T1000 (cell line): ENCODE results near the gene ARMC2.
"Not testable (repeated sequence)": the region's sequence is repeated elsewhere in the genome, so short reads cannot be mapped to it uniquely, and the experiment has no call there.

ENCODE experiments used
- DNase-seq: peaks from one replicate; lab custom pipeline; 2025; ENCODE audit warnings: mixed read lengths; lab: John Stamatoyannopoulos, UW

Gene ARMC2

GRCh38 chr6:108870357-108870756 lies 22.1 kb downstream of the ARMC2 start:
- DNase-seq = no peak

DNA sequence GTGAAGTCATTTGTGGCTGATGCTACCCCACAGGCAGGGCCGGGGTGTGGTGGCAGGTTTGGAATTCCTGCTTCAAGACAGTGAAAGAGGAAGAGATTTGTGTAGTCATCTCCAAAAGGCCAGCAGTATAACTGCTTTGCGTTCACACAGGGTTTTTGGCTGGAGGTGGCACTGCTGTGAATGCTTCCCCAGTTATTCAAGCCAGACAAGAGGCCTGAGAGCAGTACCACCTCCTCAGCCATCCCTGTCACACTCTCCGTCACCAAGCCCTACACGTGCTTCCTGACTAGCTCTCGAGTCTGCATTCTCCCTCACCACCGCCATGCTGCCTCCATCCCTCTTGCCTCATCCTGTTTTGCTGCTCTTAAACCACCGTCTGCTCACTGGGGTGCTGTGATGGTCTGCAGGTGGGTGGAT lies 23.9 kb downstream of the ARMC2 start:
- DNase-seq = no peak

GRCh38 chr6:108872575-108872974 lies 24.4 kb downstream of the ARMC2 start:
- DNase-seq = no peak

DNA sequence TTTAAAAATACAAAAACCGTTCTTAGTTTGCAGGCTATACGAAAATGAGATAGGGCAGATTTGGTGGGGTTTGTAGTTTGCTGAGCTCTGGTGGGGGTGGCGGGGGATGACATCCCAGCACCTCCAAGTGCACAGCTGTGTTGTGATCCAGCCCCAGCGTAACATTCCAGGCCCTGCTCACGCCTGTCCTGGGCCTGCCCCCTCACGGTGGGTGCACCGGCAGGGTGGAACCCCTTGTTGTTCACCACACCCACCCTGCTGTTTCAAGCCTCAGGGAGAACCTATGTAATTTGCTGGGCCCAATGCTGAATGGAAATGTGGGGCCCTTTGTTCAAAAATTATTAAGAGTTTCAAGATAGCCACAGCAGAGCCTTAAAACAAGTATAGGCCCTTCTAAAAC lies 25.0 kb downstream of the ARMC2 start:
- DNase-seq = no peak

GRCh38 chr6:108873971-108874370 lies 25.7 kb downstream of the ARMC2 start:
- no peak for DNase-seq

DNA sequence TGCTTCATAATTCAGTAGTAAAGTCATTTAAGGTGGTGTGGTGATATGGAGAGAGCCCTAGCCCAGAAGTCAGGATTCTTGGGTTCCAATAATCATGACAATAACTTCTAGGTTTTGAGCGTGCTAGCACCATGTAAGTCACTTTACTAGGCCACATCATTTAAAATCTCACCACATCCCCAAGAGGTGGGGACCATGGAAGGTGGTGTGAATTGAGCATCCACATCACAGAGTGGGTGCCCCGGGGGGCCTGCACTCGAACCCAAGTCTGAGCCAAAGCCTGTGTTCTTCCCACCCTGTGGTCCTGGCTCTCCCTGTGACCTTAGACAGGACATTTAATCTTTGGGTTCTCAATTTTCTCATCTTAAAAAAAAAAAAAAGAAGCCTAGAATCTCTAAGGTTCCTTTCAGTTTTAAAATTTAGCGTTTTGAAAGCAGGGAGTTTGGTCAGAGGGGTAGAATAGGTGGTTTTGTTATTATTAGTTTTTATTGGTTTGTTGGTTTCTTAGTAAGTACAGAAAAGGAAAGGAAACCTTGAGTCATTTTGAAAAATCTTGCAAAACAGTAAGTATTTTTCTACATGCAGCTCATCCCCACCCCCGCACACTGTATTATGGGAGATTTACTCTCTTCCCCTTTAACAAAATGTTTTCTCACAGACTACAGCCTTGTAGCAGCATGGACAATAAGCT lies 26.4 kb downstream of the ARMC2 start:
- no peak for DNase-seq

- no peak for DNase-seq
Observed at GRCh38 chr6:108875161-108875555, 26.9 kb downstream of the ARMC2 start.

- DNase-seq = no peak
Observed at GRCh38 chr6:108877046-108877751, 29.0 kb downstream of the ARMC2 start.

DNA sequence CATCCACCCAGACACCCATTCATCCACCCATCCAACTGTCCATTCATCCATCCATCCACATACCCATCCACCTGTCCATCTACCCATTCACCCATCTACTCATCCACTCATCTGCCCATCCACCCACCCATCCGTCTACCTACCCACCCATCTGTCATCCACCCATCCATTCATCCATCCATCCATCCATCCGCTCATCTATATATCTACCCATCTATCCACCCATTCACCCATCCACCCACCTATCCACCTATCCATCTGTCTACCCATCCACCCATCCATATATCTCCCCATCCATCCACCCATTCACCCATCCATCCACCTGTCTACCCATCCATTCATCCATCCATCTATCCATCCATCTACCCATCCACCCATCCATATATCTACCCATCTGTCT lies 30.7 kb downstream of the ARMC2 start:
- DNase-seq = no peak

DNA sequence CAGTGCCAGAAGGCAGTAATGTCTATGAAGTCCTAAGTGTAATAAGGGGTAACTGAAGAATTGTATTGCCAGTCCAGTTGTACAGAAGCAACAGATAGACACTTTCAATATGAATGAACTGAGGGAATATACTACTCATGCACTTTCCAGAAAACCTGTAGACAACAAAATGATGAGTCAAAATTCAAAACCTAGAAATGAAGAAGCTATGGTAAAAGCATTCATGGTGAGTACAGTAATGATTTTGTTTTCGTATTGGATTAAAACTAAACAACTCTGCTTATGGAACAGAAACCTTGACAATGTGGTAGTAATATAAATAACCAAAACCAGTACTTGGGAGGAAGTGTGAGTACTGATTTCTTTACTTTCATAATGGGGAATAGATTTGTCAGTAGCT lies 35.0 kb downstream of the ARMC2 start:
- DNase-seq = no peak

DNA sequence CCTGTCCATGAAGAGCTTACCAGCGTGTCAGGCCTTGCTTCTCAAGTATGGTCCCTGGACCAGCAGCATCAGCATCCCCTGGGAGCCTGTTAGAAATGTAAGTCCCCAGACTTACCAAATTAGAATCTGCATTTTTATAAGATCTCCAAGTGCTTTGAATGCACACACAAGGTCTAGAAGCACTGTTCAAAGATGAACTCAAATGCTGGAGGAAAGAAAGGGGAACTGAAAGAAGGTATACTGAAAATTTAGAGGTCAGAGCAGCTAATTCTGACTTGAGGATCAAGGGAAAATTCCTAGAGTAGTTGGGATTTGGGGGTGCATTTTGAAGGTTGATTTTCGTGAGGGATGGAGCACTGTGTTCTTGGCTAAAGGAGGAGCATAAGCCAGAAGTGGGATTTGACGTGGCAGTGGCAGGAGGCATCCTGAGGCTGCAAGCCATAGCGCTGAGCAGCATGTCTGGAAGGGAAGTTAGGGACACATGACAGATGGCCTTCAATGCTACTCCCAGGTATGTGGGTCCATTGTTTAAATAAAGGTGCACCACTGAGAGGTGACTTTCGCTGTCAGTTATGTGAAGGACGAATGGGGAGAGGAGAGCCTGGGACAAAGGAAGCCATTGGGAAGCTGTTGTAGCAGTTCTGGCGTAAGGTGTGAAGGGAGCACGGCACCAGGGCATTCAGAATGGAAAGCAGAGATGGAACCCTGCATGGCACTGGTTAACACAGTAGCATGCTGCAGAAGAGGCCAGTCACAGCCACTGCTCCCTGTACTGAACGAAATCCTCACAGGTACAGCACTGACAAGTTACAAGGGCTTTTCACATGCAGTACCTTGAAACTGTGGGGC lies 36.2 kb downstream of the ARMC2 start:
- DNase-seq = no peak

- DNase-seq = no peak
Observed at GRCh38 chr6:108888052-108888451, 39.8 kb downstream of the ARMC2 start.

- DNase-seq = no peak
Observed at GRCh38 chr6:108888745-108889144, 40.5 kb downstream of the ARMC2 start.

DNA sequence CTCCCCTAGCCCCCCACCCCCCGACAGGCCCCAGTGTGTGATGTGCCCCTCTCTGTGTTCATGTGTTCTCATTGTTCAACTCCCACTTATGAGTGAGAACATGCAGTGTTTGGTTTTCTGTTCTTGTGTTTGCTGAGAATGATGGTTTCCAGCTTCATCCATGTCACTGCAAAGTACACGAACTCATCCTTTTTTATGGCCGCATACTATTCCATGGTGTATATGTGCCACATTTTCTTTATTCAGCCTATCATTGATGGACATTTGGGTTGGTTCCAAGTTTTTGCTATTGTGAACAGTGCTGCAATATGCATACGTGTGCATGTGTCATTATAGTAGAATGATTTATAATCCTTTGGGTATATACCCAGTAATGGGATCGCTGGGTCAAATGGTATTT lies 42.7 kb downstream of the ARMC2 start:
- not testable (repeated sequence) for DNase-seq

GRCh38 chr6:108895571-108895970 lies 47.3 kb downstream of the ARMC2 start:
- DNase-seq = no peak

DNA sequence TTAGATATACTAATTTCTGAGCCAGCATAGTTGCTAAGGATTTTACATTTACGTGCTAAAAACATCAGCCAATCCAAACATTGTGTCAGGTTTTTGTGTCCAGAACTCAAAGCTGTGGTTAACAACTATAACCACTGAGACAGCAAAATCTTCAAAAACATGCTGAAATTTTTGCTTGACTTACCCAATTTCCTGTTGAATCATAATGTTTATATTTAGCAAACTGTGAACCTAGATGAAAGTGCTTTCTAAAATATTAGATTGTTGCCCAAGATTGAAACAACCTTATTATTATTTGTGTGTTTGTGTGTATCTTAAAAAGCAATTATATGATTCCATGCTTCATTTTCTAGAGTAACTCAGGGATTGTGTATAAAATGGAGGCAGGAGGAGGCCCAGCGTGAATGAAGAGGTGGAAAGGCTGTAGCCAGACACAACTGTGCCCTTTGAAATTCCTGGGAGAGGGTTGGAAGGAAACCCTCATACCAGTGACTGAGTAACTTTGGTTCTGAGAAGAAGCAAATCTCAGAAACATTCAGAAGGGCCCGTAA lies 48.0 kb downstream of the ARMC2 start:
- no peak for DNase-seq

DNA sequence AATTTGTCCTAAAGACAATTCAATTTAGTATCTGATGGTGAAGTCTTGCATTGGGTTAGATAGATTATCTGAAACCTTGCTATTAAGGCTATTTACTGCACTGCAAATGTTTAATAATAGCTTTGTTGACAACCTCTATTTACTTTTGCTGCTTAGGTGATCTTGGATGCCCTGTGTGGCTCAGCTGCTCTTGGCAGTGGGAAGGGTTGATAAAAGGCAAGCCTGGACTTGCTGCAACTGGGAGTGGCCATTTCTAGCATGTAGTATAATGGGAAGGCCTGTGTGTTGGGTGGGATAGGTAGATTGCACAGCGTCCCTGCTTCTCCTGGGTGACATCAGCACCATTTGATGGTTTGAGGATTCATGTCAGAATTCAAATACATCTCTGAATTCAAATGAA lies 49.1 kb downstream of the ARMC2 start:
- no peak for DNase-seq

GRCh38 chr6:108902382-108902792 lies 54.2 kb downstream of the ARMC2 start:
- no peak for DNase-seq

DNA sequence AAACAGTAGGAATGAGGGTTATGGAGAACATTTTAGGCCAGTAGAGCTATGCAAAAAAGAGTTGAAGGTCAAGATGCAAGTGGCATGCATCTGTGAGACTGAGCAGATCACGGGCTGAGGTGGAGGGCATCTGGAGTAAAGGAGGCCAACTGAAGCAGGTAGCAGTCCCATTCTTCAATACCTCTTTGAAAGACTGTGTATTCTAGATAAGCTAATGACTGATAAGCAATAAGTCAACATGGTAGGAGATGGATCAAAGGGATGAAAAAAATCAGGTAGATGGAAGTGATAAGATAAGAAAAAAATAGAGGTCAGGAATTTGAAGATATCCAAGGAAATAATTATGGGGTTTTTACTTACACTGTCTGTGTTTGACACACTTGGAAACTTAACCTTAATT lies 55.6 kb downstream of the ARMC2 start:
- no peak for DNase-seq

- DNase-seq = no peak
Observed at GRCh38 chr6:108904741-108905140, 56.5 kb downstream of the ARMC2 start.

DNA sequence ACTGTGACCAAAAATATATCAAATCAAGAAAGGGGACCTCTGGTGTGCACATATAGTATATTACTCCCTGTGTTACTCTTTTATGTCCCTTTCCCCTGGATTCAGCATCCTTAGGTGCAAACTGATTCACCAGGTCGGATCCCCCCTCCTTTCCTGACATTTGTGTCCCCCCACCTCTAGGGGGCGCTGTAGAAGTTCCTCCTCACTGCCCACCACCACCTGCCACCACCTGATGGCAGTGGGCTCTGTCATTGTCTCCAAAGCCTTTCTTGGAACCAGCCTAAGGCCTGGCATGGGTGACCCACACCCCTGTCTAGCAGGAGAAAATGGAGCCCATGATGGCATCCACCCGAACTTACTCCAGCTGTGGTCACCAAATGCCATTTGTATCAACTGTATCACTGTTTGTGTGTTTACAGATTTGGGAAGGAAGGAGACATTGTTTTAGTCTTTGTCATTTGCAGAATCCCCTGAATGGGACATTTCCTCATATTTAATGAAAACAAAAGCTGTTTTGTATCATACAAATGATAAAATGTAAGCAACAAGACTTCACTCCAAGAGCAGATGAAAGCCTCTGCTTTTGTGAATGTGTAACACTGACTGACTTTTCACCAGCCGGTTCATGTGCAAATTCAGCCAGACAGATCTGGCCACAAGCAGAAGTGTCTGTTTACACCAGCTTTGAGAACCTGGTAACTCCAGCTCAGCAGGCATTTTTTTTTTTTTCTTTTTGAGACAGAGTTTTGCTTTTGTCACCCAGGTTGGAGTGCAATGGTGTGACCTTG lies 66.2 kb downstream of the ARMC2 start:
- no peak for DNase-seq

DNA sequence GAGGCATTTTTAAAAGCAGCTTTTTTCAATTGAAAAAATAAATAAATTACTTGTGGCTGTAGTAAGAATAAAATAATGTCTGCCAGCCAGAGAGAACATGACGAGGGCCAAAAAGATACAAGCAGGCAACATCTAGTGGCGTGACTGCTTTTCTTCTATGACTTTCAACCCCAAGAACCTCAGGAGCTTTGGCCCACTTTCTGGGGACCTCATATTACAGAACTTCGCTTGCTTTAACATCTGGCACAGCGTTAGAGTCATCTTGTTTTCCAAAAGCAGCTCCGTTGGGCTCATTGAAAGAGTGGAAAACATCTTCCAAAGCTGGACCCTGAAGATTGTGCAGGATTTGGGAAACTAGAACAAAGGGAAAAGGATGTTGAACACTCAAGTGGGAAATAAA lies 67.0 kb downstream of the ARMC2 start:
- DNase-seq = no peak
